ENCODE measurements around the gene HEATR1.

DNA sequence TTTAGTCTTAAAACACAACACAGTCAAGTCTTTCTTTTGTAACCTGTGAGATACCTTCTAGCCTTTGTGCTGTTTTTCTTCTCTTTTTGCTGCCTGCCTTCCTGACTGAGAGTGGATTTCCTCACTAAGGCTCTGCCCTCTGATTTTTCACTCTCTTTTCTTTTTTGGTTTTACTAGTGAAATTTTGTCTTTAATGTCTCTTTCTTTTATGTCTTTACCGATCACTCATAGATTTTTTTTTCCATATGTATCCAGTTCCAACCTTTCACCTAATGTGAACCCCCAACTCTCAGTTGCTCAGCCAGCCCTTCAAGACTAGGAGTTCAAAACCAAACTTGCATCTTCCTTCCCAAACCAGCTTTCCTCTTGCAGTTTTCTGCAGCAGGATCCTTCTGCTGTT is 74.0 kb downstream of the HEATR1 start:
- TF ChIP-seq POLR2AphosphoS5 (IDR thresholded peaks at IDR 0.05) (no peak), POLR2A (IDR thresholded peaks at IDR 0.05) (no peak)
- TF ChIP-seq, protein P1, sequence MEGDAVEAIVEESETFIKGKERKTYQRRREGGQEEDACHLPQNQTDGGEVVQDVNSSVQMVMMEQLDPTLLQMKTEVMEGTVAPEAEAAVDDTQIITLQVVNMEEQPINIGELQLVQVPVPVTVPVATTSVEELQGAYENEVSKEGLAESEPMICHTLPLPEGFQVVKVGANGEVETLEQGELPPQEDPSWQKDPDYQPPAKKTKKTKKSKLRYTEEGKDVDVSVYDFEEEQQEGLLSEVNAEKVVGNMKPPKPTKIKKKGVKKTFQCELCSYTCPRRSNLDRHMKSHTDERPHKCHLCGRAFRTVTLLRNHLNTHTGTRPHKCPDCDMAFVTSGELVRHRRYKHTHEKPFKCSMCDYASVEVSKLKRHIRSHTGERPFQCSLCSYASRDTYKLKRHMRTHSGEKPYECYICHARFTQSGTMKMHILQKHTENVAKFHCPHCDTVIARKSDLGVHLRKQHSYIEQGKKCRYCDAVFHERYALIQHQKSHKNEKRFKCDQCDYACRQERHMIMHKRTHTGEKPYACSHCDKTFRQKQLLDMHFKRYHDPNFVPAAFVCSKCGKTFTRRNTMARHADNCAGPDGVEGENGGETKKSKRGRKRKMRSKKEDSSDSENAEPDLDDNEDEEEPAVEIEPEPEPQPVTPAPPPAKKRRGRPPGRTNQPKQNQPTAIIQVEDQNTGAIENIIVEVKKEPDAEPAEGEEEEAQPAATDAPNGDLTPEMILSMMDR (IDR thresholded peaks at IDR 0.05), result no peak

Measured in transverse colon (tissue), 4 donors.